HEK293T (cell line): ENCODE data around the gene GP9.

Experiments
- ARNT ChIP-seq: fragments of 450-650 bp; IDR thresholded peaks from 2 replicates; pipeline ENCODE4 v1.6.1; 2017; ENCODE audit warnings: mild to moderate bottlenecking
- BHLHE40 ChIP-seq: fragments of 450-650 bp; IDR thresholded peaks from 2 replicates; pipeline ENCODE4 v1.6.1; 2016; ENCODE audit warnings: mild to moderate bottlenecking, moderate library complexity, borderline replicate concordance
- FOXM1 ChIP-seq: fragments of 450-650 bp; IDR thresholded peaks from 2 replicates; pipeline ENCODE4 v1.6.1; 2017; ENCODE audit warnings: mild to moderate bottlenecking, borderline replicate concordance

- TF ChIP-seq ARNT (no peak), FOXM1 (no peak), BHLHE40 (no peak)
Measured at GRCh38 chr3:129028866-129029265, 31.7 kb upstream of the GP9 start.
